ENCODE measurements around the gene CMAS.

- no peak for TF ChIP-seq POLR2AphosphoS5 (IDR thresholded peaks at IDR 0.05; ENCODE audit: low read depth, low read length)
- TF ChIP-seq, protein P1, sequence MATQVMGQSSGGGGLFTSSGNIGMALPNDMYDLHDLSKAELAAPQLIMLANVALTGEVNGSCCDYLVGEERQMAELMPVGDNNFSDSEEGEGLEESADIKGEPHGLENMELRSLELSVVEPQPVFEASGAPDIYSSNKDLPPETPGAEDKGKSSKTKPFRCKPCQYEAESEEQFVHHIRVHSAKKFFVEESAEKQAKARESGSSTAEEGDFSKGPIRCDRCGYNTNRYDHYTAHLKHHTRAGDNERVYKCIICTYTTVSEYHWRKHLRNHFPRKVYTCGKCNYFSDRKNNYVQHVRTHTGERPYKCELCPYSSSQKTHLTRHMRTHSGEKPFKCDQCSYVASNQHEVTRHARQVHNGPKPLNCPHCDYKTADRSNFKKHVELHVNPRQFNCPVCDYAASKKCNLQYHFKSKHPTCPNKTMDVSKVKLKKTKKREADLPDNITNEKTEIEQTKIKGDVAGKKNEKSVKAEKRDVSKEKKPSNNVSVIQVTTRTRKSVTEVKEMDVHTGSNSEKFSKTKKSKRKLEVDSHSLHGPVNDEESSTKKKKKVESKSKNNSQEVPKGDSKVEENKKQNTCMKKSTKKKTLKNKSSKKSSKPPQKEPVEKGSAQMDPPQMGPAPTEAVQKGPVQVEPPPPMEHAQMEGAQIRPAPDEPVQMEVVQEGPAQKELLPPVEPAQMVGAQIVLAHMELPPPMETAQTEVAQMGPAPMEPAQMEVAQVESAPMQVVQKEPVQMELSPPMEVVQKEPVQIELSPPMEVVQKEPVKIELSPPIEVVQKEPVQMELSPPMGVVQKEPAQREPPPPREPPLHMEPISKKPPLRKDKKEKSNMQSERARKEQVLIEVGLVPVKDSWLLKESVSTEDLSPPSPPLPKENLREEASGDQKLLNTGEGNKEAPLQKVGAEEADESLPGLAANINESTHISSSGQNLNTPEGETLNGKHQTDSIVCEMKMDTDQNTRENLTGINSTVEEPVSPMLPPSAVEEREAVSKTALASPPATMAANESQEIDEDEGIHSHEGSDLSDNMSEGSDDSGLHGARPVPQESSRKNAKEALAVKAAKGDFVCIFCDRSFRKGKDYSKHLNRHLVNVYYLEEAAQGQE (IDR thresholded peaks at IDR 0.05; ENCODE audit: insufficient read depth in 1 of 2, low read depth in 2 of 2, low read length in 2 of 2): no peak
- TF ChIP-seq TAF1 (IDR thresholded peaks at IDR 0.05; ENCODE audit: borderline replicate concordance, insufficient read depth, low read length): no peak
- no peak for TF ChIP-seq FOXP2 (optimal IDR thresholded peaks at IDR 0.05; ENCODE audit: borderline replicate concordance, extremely low read depth, extremely low read length, insufficient read depth)
Measured at GRCh38 chr12:22059976-22060647, 14.1 kb downstream of the CMAS start.

All from PFSK-1 (cell line).